Occipital lobe (tissue), 2 donors: ENCODE data around the gene SLX4. TPM values are rescaled to one million over a fixed set of nuclear protein-coding genes. Genes with fewer than 3 reads are reported as not detected.

ENCODE experiments used
- DNase-seq: peaks from one replicate; lab custom pipeline; 2025; lab: John Stamatoyannopoulos, UW
- total RNA-seq: library from RNA; depleted of rRNA; stranded (reverse); fragments of >200 nt; gene quantifications from one replicate; pipeline ENCODE4 v1.2.3, GENCODE V29; 2014

Gene SLX4
- total RNA-seq, 1 donor from 2014 or later: 6.2 TPM

DNA sequence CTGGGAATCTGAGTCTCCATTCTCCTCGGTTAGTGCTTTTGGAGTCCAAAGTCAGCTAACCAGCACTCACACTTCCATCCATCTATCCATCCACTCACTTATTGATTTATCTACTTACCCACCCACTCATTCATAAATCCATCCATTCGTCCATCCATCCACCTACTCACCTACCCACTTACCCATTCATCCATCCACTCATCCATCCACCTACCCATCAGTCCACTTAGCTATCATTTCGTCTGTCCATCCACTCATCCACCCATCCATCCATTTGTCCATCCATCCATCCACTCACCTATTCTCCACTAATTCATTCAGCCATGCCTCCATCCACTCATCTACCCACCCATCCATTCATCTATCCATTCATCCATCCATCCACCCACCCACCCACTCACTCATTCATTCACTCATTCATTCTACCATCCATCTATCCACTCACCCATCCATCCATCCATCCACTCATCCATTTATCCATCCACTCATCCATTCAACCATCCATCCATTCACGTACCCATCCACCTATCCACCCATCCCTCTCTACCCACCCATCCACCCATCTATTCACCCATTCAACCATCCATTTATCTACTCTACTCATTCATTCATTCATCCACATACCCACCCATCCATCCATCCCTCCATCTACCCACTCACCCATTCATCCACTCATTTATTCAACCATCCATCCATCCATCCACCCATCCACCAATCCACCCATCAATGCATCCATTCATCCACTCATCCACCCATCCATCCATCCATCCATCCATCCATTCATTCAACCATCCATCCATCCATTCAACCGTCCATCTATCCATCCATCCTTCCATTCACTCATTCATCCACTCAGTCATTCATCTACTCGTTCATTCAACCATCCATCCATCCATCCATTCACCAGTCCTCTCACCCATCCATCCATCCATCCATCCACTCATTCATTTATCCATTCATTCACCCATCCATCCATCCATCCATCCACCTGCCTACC, 60.3 kb downstream of the SLX4 start:
- DNase-seq: no peak

DNA sequence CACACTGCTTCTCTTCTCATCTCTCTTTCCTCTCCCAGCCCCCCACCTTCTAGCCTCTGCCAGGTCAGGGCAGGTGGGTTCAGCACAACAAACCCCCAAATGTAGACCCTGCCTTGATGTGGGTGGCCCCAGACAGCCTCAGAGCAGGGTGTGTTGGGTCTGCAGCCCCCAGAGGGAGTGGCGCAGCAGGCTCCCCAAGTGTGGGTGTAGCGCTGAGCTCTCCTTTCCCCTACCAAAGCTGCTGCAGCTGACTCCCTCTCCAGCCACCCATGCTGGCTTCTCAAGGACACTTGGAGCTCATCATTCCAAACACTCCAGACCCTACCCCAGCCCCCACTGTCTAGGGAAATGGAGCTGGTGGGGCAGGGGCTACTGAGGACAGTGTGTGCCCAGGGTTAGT, 61.5 kb downstream of the SLX4 start:
- no peak for DNase-seq

DNA sequence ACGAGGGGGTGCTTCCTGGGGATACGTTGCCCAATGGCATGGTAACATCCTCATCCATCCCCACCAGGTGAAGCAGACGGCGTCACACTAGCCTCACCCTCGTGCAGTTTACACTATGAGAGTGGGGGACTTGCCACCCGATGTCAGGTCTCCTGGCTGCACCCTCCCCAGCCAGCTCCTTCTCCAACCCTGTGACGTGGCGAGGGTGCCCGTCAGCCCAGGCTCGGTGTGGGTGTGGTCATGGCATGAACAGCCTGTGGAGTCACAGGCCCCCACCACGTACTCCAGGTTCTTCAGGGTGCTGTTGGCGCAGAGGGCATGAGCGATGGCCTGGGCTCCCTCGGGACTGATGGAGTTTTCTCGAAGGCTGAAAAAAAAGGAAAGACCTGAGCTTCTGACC, 62.5 kb downstream of the SLX4 start:
- DNase-seq: no peak

DNA sequence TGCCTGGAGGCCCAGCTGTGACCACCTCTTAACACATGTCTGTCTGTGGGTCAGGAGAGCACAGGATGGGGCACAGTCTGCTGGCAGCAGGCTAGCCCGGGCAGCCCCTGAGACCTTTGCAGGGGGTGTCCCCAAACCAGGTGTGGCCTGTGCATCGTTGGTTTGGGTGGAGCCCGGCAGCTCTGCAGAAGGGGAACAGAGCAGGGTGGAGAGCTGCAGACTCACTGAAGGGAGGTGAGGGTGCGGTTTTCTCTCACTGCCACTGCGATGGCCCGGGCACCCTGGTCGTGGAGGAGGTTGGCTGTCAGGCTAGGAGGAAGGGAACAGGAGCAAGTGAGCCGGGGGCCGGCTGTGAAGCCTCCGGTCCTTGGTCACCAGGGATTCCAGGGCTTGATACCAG, 63.0 kb downstream of the SLX4 start:
- DNase-seq: no peak

DNA sequence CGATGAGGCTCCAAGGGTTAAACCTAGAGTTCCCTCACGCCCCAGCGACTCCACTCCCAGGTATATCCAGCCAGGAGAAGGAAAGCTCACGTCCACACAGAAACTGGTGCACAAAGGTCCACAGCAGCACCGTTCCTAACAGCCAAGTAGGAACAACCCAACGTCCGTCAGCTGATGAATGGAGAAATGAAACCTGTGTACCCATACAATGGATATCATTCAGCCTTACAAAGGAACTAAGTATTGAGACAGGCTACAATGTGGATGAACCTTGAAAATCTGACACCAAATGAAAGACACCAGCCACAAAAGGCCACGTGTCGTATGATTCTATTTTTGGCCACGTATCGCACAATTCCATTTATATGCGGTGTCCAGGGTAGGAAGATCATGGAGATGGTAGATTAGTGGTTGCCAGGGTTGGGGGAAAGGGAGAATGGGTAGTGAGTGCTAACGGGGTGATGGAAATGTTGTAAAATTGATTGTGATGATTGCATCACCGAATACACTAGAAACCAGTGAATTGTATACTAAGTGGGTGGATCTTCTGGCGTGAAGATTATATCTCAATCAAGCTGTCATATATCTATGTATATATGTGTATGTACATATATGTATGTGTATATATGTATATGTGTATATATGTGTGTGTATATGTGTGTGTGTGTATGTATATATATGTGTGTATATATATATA, 64.3 kb downstream of the SLX4 start:
- no peak for DNase-seq

DNA sequence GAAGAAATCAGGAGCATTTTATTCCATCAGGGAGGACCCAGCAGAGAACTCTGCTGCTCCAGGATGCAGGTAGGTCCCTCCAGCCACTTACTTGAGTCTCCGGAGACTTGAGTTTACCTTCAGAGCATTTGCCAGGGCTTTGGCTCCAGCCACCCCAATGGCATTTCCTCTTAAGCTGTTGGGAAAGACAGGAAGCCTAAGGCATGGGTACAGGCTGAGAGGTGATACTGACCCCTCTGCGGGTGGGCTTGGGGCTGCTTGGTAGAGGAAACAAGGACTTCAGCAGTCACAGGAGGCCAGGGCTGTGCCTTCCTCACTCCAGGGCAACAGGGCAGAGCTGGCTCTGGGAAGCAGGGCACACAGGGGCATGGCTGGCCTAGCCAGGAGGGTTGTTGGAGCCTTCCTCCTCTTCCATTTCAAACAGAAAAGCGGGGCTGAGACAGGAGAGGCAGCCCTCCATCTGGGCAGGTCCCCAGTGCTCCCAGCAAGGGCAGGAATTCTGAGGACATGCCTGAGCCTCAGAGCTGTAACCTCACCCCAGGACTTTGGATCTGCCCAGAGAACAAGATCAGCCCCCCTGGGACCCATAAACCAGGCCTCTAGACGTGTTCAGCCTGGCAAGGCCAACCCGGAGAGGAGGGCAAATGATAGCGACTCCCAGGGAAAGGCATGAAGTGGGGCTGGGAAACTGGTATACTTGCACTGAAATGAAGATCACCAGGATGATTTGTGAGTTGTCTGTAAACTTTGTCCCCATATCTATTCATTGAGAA, 68.6 kb downstream of the SLX4 start:
- DNase-seq: no peak

DNA sequence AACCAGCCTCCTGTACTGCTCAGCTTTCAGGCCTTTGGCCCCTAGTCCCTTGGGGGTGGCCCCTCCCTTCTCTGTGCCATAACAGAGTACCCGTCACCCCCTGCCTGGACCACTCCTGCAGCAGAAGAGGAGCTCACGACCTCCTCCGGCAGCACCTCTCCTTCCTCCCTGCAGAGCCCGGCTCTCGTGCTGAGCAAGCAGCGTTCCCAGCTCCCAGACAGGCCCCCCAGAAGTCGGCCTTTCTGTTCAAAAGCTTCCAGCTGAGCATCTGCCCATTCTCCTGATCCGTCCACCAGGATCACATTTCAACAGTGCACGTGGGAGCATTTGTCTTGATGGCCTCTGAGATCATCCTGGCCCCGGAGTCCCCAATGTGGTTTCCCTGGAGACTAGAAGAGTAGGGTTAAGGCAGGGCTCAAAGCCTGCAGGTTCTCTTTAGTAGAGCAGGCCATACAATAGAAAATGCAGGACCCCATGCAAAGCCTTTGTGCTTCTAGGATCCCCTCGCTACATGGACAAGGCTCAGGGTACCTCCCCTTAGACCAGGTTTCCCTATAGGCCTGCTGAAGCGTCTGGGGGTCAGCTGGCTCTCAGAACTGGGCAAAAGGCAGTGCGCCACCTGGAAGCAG, 69.8 kb downstream of the SLX4 start:
- no peak for DNase-seq

DNA sequence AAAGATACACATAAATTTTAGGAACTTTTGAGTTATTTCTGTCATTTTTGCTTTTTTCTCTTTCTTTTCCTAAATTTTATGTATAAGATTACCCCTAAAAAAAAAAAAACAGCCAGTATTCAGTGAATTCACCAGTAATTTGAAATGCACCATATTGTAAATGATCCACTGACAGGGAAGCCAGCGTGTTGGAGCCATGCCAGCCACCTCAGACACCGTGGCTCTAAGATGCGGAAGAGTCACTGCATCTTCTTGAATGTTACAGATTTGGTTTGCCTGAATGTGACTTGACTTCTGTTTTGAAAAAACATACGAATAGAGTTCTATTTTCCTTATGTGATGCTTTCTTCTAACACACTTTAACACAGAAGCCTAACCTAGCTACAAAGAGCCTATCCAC, 73.2 kb downstream of the SLX4 start:
- DNase-seq: no peak

DNA sequence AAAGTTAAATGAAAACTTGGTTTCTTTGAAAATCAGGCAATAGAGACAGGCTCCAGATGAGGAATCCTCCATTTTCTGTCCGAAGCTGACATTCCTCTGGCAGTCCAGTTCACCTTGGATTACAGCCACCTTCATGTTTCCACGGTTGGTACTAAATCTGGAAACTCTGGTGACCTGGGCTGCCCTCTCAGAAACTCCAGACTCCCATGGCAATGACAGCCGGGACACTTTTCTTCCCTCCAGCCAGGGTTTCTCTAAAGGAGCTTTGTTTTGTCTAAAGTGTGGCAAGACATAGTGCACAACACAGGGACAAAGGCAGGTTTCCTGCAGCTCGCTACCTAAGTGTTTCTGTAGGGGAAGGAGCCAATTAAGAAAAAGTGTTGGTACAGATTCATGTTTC, 74.6 kb downstream of the SLX4 start:
- DNase-seq: no peak

DNA sequence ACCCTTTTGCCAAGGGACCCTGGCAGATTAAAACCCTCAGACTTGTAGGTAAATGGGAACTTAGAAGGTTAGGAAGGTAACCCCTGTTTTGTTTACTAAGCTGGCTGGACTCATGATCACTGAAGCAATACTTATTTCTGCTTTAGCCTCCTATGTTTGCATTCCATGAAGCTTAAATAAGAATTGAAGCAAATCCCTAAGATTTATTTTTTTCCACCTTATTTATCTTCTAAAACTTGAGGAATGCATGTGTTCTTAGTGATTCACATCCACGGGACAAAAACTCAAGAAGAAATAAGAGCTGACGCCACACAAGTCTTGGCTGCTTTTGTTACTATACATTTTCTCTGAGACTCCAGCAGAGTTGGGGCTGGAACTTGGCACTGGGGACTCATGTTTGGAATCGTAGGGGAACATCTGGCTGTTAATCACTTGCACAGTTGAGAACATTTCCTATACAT, 75.1 kb downstream of the SLX4 start:
- DNase-seq: no peak

DNA sequence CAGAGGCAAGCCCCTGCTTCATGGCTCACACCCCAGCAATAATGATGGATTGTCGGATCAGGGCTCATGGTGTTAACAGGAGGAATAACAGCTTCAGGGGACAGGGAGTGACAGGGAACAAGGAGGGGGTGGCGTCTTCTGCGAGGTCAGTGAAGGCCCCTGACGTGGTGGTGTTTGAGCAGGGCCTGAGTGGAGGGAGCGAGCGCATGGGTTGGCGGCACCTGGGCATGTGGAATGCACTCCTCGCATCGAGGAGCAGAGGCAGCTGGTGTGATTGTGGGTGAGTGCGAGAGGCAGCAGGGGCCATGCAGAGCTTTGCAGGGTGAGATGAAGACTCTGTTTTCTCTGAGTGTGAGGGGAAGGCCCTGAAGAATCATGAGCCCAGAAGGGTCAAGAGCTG, 77.3 kb downstream of the SLX4 start:
- DNase-seq: no peak

DNA sequence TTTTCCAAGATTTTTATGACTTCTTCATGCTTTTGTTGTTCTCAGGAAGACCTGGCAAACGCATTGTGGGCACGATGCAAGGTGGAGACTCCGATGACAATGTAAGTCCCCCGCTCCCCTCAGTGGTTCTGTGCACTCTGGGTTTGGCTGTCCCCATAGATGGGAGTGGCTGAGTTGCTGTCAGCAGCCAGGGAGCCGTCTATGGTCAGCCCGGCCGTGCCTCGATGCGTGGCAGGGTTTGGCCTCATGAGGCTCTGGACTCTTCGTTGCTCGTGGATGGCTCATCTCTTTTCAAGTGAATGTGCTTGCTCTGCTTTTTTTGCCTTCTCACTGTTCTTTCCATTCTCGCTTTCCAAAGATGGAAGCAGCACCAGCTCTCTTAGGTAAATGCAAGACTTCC, 78.7 kb downstream of the SLX4 start:
- DNase-seq: no peak

Other genes starting within 250 kb of the SLX4 start
- gene ZSCAN32, start 210.6 kb downstream of the SLX4 start, total RNA-seq: 10.5 TPM
- 8.0 TPM for gene ZNF174, start 210.4 kb downstream of the SLX4 start, total RNA-seq
- gene ZNF597, start 168.1 kb downstream of the SLX4 start, total RNA-seq: 4.4 TPM
- gene NAA60, start 167.9 kb downstream of the SLX4 start, total RNA-seq: 12.2 TPM
- gene C16orf90, start 116.1 kb downstream of the SLX4 start, total RNA-seq: not detected
- gene CLUAP1, start 110.6 kb downstream of the SLX4 start, total RNA-seq: 38.4 TPM
- gene NLRC3, start 34.2 kb downstream of the SLX4 start, total RNA-seq: 0.62 TPM
- 35.9 TPM for gene DNASE1, start 43.1 kb upstream of the SLX4 start, total RNA-seq
- 65.4 TPM for gene TRAP1, start 105.9 kb upstream of the SLX4 start, total RNA-seq